ENCODE measurements around the gene ATP8B1.

The ATP8B1 gene

DNA sequence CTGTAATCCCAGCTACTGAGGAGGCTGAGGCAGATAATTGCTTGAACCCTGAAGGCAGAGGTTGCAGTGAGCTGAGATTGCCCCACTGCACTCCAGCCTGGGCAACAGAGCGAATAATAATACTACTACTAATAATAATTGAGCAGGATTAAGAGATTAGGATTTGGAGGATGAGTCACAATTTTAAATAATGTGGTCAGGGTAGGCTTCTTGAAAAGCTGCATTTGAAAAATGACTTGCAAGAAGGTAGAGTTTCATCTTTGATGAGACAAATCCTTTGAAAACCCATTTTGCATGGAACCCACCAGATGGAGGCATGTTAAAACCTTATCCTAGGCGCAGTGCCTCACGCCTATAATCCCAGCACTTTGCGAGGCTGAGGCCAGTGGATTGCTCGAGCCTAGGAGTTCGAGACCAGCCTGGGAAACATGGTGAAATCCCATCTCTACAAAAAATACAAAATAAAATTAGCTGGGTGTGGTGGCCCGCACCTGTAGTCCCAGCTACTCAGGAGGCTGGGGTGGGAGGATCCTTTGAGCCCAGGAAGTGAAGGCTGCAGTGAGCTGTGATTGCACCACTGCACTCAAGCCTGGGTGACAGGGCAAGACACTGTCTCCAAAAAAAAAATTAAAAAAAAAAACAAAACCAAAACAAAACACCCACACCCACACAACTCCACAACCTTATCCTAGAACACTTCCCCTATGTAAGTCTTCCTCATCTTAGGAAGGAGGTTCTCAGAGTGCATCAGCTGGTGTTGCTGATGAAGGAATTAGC is 3.3 kb upstream of the ATP8B1 start:
- no peak for TF ChIP-seq EZH2 (IDR thresholded peaks at IDR 0.05; ENCODE audit: borderline replicate concordance, low read depth, low read length, severe bottlenecking)
- TF ChIP-seq, protein P1, sequence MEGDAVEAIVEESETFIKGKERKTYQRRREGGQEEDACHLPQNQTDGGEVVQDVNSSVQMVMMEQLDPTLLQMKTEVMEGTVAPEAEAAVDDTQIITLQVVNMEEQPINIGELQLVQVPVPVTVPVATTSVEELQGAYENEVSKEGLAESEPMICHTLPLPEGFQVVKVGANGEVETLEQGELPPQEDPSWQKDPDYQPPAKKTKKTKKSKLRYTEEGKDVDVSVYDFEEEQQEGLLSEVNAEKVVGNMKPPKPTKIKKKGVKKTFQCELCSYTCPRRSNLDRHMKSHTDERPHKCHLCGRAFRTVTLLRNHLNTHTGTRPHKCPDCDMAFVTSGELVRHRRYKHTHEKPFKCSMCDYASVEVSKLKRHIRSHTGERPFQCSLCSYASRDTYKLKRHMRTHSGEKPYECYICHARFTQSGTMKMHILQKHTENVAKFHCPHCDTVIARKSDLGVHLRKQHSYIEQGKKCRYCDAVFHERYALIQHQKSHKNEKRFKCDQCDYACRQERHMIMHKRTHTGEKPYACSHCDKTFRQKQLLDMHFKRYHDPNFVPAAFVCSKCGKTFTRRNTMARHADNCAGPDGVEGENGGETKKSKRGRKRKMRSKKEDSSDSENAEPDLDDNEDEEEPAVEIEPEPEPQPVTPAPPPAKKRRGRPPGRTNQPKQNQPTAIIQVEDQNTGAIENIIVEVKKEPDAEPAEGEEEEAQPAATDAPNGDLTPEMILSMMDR (IDR thresholded peaks at IDR 0.05; ENCODE audit: borderline replicate concordance, extremely low read depth, low read length, poor library complexity, severe bottlenecking): no peak
- Histone ChIP-seq H3K27ac (ENCODE audit: low read length) (no peak overlapping the region), H3K9me3 (ENCODE audit: insufficient read depth, low read length, severe bottlenecking) (no peaks in the 10 kb centered on the region), H3K4me2 (ENCODE audit: insufficient read depth, low read length) (no peak overlapping the region), H2AFZ (ENCODE audit: low read depth, low read length) (no peak overlapping the region), H3K4me3 (ENCODE audit: low read depth in 1 of 2, low read length in 2 of 2) (no peak overlapping the region), H3K4me1 (ENCODE audit: insufficient read depth, low read length) (no peaks in the 10 kb centered on the region), H3K79me2 (ENCODE audit: insufficient read depth, low read length) (no peaks in the 10 kb centered on the region), H3K36me3 (ENCODE audit: insufficient read depth, low read length) (no peaks in the 10 kb centered on the region), H3K27me3 (ENCODE audit: insufficient read depth, low read length, poor library complexity) (peaks cover 3% of the 10 kb centered on the region), H3K9ac (ENCODE audit: low read depth, low read length) (no peak overlapping the region), H4K20me1 (ENCODE audit: insufficient read depth, low read length) (no peaks in the 10 kb centered on the region)
- no peak for DNase-seq
- ATAC-seq (ENCODE audit: insufficient read depth, low read depth): no peak

DNA sequence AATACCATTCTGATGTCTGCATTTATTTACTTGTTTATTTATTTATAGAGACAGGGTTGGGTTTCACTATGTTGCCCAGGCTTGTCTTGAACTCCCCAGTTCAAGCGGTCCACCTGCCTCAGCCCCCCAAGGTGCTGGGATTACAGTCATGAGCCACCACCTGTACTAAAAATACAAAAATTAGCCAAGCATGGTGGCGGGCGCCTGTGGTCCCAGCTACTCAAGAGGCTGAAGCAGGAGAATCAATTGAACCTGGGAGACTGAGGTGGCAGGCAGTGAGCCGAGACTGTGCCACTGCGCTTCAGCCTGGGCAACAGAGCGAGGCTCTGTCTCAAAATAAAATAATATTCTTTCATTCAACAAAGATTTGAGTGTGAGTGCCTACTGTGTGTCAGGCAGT is 2.0 kb upstream of the ATP8B1 start:
- peaks cover 3% of the 10 kb centered on the region for H3K27me3 ChIP-seq (ENCODE audit: insufficient read depth, low read length, poor library complexity)
- H3K9me3 ChIP-seq (ENCODE audit: insufficient read depth, low read length, severe bottlenecking): no peaks in the 10 kb centered on the region
- no peaks in the 10 kb centered on the region for H3K4me1 ChIP-seq (ENCODE audit: insufficient read depth, low read length)
- no peak overlapping the region for H3K4me2 ChIP-seq (ENCODE audit: insufficient read depth, low read length)
- H2AFZ ChIP-seq (ENCODE audit: low read depth, low read length): no peak overlapping the region
- DNase-seq (no peak), ATAC-seq (ENCODE audit: insufficient read depth, low read depth) (no peak)
- TF ChIP-seq, protein P1 (IDR thresholded peaks at IDR 0.05; ENCODE audit: borderline replicate concordance, extremely low read depth, low read length, poor library complexity, severe bottlenecking): no peak
- TF ChIP-seq EZH2 (IDR thresholded peaks at IDR 0.05; ENCODE audit: borderline replicate concordance, low read depth, low read length, severe bottlenecking): no peak
- H3K27ac ChIP-seq (ENCODE audit: low read length): no peak overlapping the region
- H4K20me1 ChIP-seq (ENCODE audit: insufficient read depth, low read length): no peaks in the 10 kb centered on the region
- no peaks in the 10 kb centered on the region for H3K36me3 ChIP-seq (ENCODE audit: insufficient read depth, low read length)
- no peaks in the 10 kb centered on the region for H3K79me2 ChIP-seq (ENCODE audit: insufficient read depth, low read length)
- H3K4me3 ChIP-seq (ENCODE audit: low read depth in 1 of 2, low read length in 2 of 2): no peak overlapping the region
- no peak overlapping the region for H3K9ac ChIP-seq (ENCODE audit: low read depth, low read length)

DNA sequence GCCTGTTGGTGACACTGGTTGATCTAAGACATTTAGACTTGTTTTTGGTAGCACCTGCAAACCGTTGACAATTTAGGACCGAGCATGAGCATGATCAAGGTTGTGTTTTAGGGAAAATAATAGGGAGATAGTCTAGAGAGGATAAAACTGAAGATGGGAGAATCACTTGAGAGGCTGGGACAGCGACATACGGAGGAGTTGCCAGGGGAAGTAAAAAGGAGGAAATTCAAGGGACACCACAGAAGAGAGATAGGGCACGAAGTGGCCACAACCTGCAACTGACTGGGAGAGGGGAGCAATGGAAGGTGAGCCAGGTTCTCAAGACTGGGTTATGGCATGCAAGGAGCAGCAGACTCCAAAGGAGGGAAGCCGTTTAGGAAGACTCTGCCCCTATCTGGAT is 1.4 kb upstream of the ATP8B1 start:
- H3K9ac ChIP-seq (ENCODE audit: low read depth, low read length): no peak overlapping the region
- no peaks in the 10 kb centered on the region for H3K36me3 ChIP-seq (ENCODE audit: insufficient read depth, low read length)
- TF ChIP-seq EZH2 (IDR thresholded peaks at IDR 0.05; ENCODE audit: borderline replicate concordance, low read depth, low read length, severe bottlenecking): no peak
- TF ChIP-seq, protein P1 (IDR thresholded peaks at IDR 0.05; ENCODE audit: borderline replicate concordance, extremely low read depth, low read length, poor library complexity, severe bottlenecking): no peak
- no peak for DNase-seq
- H3K4me3 ChIP-seq (ENCODE audit: low read depth in 1 of 2, low read length in 2 of 2): no peak overlapping the region
- H3K4me2 ChIP-seq (ENCODE audit: insufficient read depth, low read length): no peak overlapping the region
- no peaks in the 10 kb centered on the region for H3K79me2 ChIP-seq (ENCODE audit: insufficient read depth, low read length)
- no peak for ATAC-seq (ENCODE audit: insufficient read depth, low read depth)
- H3K27ac ChIP-seq (ENCODE audit: low read length): no peak overlapping the region
- H3K9me3 ChIP-seq (ENCODE audit: insufficient read depth, low read length, severe bottlenecking): no peaks in the 10 kb centered on the region
- no peak overlapping the region for H2AFZ ChIP-seq (ENCODE audit: low read depth, low read length)
- peaks cover 3% of the 10 kb centered on the region for H3K27me3 ChIP-seq (ENCODE audit: insufficient read depth, low read length, poor library complexity)
- no peaks in the 10 kb centered on the region for H3K4me1 ChIP-seq (ENCODE audit: insufficient read depth, low read length)
- H4K20me1 ChIP-seq (ENCODE audit: insufficient read depth, low read length): no peaks in the 10 kb centered on the region

Data from DND-41 (cell line).